Activated CD8-positive, alpha-beta memory T cell treated with anti-CD3 and anti-CD28 coated beads for 1 hour (primary cell): ENCODE measurements around the gene C5orf24.
"Not testable (repeated sequence)": the region's sequence is repeated elsewhere in the genome, so short reads cannot be mapped to it uniquely, and the experiment has no call there.

ENCODE experiments used
- DNase-seq, 2 donors: peaks; one replicate each; pipeline ENCODE4 v3.0.0-alpha.2; 2020; ENCODE audit warnings: low read depth in 1 of 2; ENCODE audit errors: extremely low read depth in 1 of 2

C5orf24 gene

DNA sequence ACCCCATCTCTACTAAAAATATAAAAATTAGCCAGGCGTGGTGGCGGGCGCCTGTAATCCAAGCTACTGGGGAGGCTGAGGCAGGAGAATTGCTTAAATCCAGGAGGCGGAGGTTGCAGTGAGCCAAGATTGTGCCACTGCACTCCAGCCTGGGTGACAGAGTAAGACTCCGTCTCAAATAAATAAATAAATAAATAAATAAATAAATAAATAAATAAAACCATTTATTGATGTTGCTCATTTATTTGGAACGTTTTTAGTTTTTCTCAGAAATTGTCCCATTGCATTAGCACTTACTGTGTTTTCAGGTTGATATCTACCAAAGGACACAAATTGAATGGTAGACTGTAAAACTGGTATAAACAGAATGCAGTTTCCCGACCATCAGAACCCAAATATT lies 10.7 kb downstream of the C5orf24 start:
- DNase-seq: not testable (repeated sequence)

GRCh38 chr5:134857401-134857800 lies 11.6 kb downstream of the C5orf24 start:
- DNase-seq: no peak

DNA sequence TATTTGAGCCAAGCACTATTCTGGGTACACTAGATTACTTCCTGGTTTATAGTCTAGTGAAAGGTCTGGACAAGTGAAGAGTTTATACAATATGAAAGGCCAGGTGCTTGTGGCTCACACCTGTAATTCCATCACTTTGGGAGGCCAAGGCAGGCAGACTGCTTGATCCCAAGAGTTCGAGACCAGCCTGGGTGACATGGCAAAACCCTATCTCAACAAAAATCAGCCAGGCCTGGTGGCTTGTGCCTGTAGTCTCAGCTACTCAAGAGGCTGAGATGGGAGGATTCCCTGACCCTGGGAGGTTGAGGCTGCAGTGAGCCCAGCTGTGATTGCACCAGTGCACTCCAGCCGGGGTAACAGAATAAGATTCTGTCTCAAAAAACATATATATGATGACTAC lies 18.9 kb downstream of the C5orf24 start:
- DNase-seq: no peak

DNA sequence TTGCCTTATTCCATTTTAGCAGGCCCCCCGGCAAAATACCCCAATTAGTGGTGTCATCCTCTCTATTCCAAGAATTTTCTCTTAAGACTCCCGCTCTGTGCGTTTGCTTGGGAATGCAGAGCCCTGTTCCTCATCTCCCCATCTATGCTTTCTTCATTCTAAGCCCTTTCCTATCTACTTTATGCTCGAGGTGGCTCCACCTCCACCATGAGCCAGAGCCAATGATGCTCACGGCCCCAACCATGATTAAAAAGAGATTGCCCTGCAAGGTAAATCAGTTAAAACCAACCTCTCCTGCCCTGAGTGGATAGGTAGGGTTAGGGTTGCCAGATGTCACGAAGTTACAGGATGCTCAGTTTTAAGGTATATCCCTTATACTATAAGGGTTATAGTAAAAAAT lies 27.7 kb downstream of the C5orf24 start:
- DNase-seq: no peak

DNA sequence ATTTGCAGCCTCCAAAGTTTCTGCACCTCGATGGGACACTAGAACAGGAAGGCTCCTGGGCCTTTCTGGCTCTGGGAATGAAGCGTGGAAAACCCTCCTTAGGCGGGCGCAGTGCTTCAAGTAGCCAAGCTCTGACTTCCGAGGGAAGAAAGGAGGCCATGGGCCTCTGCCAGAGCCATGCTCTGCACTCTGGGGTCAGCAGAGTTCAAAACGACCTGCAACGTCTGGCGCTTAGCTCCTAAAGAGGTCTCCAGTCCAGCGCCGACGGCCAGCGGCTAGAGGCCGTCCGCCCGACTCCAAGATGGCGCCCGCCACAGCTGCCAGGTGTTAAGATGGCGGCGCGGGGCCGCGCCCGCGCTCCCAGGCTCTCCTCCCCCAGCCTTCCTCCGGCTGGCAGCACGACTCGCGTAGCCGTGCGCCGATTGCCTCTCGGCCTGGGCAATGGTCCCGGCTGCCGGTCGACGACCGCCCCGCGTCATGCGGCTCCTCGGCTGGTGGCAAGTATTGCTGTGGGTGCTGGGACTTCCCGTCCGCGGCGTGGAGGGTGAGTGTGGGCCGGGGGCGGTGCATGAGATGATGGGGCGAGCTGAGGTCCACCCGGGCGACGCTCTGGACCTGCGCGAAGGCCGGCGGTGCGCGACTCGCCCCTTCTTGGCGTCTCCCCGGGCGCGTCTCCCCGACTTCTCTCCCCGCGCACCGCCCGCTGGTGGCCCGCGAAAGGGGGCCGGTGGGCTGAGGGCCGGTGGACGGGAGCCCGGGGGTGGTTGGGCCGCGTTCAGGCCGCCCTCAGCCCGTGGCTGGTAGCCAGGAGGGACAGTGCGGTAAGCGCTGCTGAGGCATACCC lies 28.4 kb downstream of the C5orf24 start, which contains the start of gene TXNDC15:
Gene TXNDC15, plus strand, starts transcription at position 385 of the 844 bp plus-strand sequence. Its CDS starts 57 bp downstream, at position 442.
- peak; percentile 40 to 70 for DNase-seq

DNA sequence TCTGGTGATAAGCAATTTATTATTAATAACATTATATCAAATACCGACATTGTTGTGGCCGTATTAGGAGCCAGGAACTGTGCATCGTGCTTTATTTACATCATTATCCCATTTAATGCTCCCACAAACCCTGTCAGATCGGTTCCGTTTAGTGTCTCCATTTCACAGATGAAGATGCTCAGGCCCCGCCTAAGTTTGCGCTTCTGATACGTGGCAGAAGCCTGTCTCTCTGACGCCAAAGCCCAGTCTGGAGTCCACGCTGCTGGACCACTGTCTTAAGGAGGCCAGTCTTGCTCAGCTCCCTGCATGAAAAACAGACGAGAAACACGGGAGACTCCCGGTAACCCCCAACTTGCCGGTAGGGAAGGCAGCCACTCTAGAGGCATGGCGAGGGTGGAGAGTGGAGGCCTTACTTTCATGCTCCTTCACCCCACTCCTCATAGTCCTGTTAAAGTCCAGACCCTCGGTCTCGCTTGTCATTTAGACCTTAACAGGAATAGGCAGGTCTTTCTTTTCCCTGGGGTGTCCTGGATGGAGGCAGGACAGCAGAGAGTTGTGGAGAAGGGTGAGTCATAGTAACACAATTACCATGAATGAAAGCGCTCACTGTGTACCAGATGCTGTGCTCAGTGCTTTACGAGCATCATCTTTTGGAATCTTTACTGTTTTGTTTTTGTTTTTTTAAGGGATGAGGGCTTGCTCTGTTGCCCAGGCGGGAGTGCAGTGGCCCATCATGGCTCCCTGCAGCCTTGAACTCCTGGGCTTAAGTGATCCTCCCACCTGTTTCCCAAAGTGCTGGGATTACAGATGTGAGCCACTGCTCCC lies 29.3 kb downstream of the C5orf24 start:
- DNase-seq: no peak

GRCh38 chr5:134877159-134877558 lies 31.4 kb downstream of the C5orf24 start:
- DNase-seq: no peak

DNA sequence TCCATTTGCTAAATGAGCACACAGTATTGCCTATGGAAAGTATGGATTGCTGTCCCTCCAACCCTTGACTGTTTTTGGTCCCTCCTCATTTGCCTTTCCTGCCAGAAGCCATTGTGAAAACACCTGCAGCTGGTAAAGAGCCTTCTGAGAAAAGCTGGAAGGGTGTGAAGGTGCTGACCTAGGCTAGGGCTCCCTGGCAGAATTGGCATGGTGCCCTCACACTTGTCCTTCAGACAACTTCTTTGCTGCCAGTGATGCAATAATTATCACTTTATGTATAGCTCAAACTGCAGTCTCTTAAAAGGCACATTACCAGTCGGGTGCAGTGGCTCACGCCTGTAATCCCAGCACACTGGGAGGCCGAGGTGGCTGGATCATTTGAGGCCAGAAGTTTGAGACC lies 32.6 kb downstream of the C5orf24 start:
- no peak for DNase-seq

- DNase-seq: no peak
Measured at GRCh38 chr5:134879456-134879855, 33.7 kb downstream of the C5orf24 start.

- DNase-seq: not testable (repeated sequence)
Measured at GRCh38 chr5:134880937-134881336, 35.2 kb downstream of the C5orf24 start.

DNA sequence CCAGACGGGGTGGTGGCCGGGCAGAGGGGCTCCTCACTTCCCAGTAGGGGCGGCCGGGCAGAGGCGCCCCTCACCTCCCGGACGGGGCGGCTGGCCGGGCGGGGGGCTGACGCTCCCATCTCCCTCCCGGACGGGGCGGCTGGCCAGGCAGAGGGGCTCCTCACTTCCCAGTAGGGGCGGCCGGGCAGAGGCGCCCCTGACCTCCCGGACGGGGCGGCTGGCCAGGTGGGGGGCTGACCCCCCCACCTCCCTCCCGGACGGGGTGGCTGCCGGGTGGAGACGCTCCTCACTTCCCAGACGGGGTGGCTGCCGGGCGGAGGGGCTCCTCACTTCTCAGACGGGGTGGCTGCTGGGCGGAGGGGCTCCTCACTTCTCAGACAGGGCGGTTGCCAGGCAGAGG lies 35.9 kb downstream of the C5orf24 start:
- DNase-seq: not testable (repeated sequence)

- no peak for DNase-seq
Measured at GRCh38 chr5:134887593-134888159, 41.9 kb downstream of the C5orf24 start.

DNA sequence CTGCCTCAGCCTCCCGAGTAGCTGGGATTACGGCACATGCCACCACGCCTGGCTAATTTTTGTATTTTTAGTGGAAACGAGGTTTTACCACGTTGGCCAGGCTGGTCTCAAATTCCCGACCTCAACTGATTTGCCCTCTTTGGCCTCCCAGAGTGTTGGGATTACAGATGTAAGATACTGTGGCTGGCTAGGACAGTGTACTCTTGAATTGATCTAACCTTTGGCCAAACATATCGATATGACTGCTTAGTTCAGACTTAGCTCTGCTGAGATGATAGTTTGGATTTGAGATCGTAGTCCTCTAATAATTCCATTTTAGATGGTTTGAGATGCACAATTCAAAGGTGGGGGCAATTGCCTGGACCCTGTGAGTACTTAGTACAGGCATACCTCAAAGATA lies 43.6 kb downstream of the C5orf24 start:
- DNase-seq: no peak

- no peak for DNase-seq
Measured at GRCh38 chr5:134891473-134891872, 45.7 kb downstream of the C5orf24 start.

GRCh38 chr5:134892282-134892681 lies 46.5 kb downstream of the C5orf24 start:
- DNase-seq: no peak

DNA sequence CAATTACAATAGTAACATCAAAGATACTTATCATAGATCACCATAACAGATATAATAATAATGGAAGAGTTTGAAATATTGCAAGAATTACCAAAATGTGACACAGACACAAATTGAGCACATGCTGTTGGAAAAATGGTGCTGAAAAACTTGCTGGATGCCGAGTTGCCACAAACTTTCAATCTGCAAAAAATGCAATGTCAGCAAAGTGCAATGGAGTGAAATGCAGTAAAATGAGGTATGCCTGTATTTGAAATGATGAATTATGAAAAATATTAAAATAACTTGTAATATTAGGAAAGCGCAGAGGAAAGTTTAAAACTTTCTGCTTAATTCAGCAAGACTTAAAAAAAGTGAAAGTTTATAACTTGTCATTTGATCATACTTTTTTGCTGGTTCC lies 47.2 kb downstream of the C5orf24 start:
- no peak for DNase-seq

GRCh38 chr5:134893748-134894505 lies 48.2 kb downstream of the C5orf24 start:
- DNase-seq: no peak

DNA sequence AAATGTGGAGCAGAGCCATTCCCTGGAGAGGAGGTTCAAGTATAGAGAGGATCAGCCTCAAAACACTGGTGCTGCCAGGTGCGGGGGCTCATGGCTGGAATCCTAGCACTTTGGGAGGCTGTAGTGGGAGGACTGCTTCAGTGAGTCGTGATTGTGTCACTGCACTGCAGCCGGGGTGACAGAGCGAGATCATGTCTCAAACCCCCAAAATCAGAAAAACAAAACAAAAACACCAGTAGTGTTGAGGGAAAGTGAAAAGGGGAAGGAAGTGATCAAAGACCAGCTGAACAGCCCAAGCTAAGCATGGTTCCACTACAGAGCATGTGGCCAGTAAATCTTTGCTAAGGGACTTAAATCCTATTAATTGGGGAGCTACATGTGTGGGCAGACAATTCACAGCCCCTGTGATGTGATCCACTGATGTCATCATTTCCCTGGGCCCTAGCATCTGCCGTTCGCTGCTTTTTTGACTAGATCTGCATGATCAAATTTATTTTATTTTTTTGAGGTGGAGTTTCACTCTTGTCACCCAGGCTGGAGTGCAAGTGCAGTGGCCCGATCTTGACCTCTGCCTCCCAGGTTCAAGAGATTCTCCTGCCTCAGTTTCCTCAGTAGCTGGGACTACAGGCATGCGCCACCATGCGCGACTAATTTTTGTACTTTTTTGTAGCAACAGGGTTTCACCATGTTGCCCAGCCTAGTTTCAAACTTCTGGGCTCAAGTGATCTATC lies 56.5 kb downstream of the C5orf24 start:
- DNase-seq: no peak

- peak; percentile 69 to 90 for DNase-seq
Measured at GRCh38 chr5:134904610-134905245, 59.0 kb downstream of the C5orf24 start, which contains the start of gene PCBD2. PCBD2 (plus strand) TSS chr5:134905131; CDS start chr5:134905140, 9 bp downstream.
